ENCODE data around the gene DGKG. TPM values are rescaled to one million over a fixed set of nuclear protein-coding genes. Genes with fewer than 3 reads are reported as not detected.

DGKG gene
- total RNA-seq, 4 donors from 2014 or later, result 1.1 to 9.5 (median 1.7) TPM

DNA sequence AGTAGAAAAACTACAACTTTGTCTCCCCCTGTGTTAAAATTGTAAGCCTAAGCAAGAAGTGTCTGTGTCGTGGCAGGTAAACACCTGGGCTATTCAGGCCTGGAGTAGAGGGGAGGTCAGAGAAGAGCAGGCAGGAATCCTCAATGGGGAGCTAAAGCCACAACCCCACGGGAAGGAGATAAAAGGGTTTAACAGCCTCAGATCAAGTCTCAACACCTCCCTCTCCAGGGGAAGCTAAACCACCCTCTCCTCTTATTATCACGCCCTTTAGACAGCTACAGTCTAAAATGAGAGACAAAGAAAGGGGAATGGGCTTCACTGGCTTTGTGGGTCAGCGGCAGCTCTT, 264.7 kb downstream of the DGKG start:
- 21% methylated on average over 4 of the region's 4 CpGs for WGBS, 2 donors
- TF ChIP-seq, protein P1, sequence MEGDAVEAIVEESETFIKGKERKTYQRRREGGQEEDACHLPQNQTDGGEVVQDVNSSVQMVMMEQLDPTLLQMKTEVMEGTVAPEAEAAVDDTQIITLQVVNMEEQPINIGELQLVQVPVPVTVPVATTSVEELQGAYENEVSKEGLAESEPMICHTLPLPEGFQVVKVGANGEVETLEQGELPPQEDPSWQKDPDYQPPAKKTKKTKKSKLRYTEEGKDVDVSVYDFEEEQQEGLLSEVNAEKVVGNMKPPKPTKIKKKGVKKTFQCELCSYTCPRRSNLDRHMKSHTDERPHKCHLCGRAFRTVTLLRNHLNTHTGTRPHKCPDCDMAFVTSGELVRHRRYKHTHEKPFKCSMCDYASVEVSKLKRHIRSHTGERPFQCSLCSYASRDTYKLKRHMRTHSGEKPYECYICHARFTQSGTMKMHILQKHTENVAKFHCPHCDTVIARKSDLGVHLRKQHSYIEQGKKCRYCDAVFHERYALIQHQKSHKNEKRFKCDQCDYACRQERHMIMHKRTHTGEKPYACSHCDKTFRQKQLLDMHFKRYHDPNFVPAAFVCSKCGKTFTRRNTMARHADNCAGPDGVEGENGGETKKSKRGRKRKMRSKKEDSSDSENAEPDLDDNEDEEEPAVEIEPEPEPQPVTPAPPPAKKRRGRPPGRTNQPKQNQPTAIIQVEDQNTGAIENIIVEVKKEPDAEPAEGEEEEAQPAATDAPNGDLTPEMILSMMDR (IDR thresholded peaks at IDR 0.05), result no peak
- intact Hi-C loops (cut with DNase I; ENCODE audit: low total_unique reads), result no loop called here
- no peak for DNase-seq (ENCODE audit: low spot score in 2 of 2)
- no peak overlapping the region for H3K4me3 ChIP-seq (ENCODE audit: low read depth, poor library complexity, severe bottlenecking)

Other genes starting within 250 kb of the DGKG start
- gene CRYGS, start 182.1 kb upstream of the DGKG start, total RNA-seq, result 1 to 10 TPM in 2 of 4 donors, under 1 TPM in 2; 0.42 to 2.3 (median 1.3) TPM
- 10 to 100 TPM in 3 of 4 donors, 1 to 10 TPM in 1; 9.7 to 17.7 (median 14.6) TPM for gene TBCCD1, start 205.1 kb upstream of the DGKG start, total RNA-seq
- 10 to 100 TPM; 24.7 to 32.1 (median 26.4) TPM for gene DNAJB11, start 208.5 kb upstream of the DGKG start, total RNA-seq

Data from lower leg skin (tissue), 4 donors.